Epithelial cell of esophagus (primary cell): ENCODE results near the gene GABRG2.
"Not testable (repeated sequence)": the region's sequence is repeated elsewhere in the genome, so short reads cannot be mapped to it uniquely, and the experiment has no call there.

Experiments
- DNase-seq: peaks from one replicate; pipeline ENCODE4 v3.0.0; 2010; ENCODE audit warnings: low read depth
- H3K4me3 ChIP-seq: 2 replicates; pipeline ENCODE4 v1.5.1; 2011; ENCODE audit warnings: mild to moderate bottlenecking, low read length, control low read depth
- CTCF ChIP-seq: IDR thresholded peaks from 2 replicates; pipeline ENCODE4 v1.5.1; 2011; ENCODE audit warnings: low read depth, mild to moderate bottlenecking, low read length, control low read depth, inconsistent platforms; ENCODE audit not compliant: insufficient read depth; ENCODE audit errors: missing control alignments

Gene GABRG2

DNA sequence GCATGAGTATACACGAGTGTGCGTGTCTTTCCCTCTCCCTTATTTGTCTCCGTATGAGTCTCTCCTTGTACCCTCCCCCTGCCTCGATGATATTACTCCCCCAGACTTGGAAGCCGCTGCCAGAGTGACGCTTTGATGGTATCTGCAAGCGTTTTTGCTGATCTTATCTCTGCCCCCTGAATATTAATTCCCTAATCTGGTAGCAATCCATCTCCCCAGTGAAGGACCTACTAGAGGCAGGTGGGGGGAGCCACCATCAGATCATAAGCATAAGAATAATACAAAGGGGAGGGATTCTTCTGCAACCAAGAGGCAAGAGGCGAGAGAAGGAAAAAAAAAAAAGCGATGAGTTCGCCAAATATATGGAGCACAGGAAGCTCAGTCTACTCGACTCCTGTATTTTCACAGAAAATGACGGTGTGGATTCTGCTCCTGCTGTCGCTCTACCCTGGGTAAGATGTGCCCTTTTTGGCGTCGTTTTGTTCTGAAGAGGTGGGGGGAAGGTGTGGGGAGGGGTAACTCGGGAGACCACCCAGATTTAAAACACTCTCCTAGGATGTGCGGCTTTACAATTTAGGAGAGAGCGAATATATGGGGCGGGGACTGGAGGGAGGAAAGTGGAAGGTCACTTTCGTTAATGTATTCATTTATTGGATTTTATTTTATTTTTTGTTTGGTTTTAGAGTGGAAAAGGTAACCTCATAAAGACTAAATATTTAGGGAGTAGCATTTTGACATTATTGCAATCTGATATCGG is at the start of gene GABRG2:
TSS of gene GABRG2 (plus strand) at position 119 of the 757 bp plus-strand sequence. CDS start at position 346, 227 bp downstream.
- DNase-seq, result no peak
- no peak for TF ChIP-seq CTCF
- no peak within 1 kb of the TSS for H3K4me3 ChIP-seq

DNA sequence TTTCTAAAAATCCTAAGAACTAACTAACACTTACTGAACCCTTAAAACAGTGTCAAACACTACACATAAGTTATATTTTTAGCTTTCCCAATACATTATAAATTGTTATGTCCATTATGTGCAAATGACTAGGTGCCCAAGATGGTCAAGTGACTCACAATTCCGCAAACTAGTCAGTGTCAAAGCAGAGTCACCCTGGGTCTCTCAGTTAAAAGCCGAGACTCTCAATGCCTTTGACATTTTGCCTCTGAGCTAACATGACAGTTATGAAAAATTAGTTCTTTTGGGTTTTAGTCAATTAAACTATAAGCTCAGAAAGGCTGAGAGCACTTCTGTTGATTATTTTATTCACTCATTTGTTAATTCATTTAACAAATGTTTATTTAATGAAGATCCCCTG is 42.3 kb upstream of the GABRG2 start:
- no peak for TF ChIP-seq CTCF
- no peak overlapping the region for H3K4me3 ChIP-seq
- no peak for DNase-seq

DNA sequence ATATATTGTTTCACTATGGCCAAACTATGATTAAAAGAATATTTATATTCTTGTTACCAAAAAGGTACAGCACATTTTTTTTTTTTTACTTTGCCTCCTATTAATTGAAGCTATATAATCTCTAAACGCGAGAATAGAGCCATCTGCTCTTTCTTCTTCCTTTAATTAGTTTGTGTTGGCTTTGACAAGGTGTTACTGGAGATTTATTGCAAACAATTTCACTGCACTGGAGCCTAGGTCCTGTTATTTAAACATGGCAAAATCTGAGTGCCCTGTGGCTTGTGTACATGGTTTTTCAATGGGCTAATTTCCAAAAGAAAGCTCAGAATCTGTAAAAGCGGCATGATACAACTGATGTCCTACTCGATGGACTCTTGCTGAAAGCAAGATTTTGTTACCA is 40.8 kb upstream of the GABRG2 start:
- DNase-seq, result no peak
- no peak for TF ChIP-seq CTCF
- H3K4me3 ChIP-seq, result no peak overlapping the region

- no peak for TF ChIP-seq CTCF
- DNase-seq, result no peak
- H3K4me3 ChIP-seq, result no peak overlapping the region
Measured at GRCh38 chr5:162037431-162037830, 30.1 kb upstream of the GABRG2 start.

DNA sequence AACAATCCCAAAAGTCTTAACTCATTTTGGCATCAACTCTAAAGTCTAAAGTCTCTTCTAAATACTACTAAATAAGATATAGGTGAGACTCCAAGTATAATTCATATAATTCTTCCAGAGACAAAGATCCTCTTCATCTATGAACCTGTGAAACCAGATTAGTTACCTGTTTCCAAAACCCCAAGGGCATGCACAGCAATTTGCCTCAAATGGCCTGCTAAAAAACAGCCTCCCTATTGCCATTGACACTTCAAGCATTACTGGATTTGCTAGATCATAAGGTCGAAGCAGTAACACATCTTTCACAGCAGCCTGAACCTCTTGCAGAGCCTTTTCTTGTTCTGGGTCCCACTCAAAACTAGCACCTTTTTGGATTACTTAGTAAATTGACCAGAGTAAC is 20.3 kb upstream of the GABRG2 start:
- TF ChIP-seq CTCF, result no peak
- H3K4me3 ChIP-seq, result no peak overlapping the region
- DNase-seq, result peak; percentile 0

DNA sequence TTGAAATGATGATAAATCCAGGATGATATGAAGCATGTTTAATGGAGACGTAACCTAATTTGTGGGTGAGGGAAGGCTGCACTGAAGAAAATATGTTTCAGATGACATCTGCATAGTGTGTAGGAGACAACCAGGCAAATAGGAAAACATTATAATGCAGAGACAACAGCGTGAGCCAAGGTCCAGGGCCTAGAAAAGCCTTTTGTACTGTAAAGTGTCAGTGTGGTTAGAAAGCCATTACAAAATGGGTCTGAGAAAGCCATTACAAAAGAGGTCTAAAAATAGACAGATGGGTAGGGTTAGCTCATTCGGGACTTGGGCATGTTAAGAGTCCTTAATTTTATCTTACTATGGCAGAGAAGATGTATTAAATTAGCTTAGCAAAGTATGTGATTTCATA is 14.9 kb upstream of the GABRG2 start:
- no peak for TF ChIP-seq CTCF

GRCh38 chr5:162055095-162055494 is 12.5 kb upstream of the GABRG2 start:
- not testable (repeated sequence) for H3K4me3 ChIP-seq, DNase-seq

More for the DNA sequence above, 14.9 kb upstream of the GABRG2 start:
- no peak for DNase-seq
- H3K4me3 ChIP-seq, result no peak overlapping the region
